Left lung (tissue), 10 donors: ENCODE data around the gene C1orf159. TPM values are rescaled to one million over a fixed set of nuclear protein-coding genes. Genes with fewer than 3 reads are reported as not detected.

Experiments used
- ATAC-seq: fragments of 200-7000 bp; cut with Tn5 transposase; one replicate; pipeline ENCODE4 v1.9.1; 2020; ENCODE audit warnings: moderate library complexity
- DNase-seq, 4 donors: peaks; one replicate each; pipeline ENCODE4 v3.0.0-alpha.2; 2013 to 2020
- H3K27ac ChIP-seq, 2 donors: fragments of 200-600 bp; sonication (generic) in 1 of 2; one replicate each; pipeline versions ENCODE4 v1.5.0 to v1.8.0; 2020 to 2021
- H3K27me3 ChIP-seq, 2 donors: fragments of 200-600 bp; sonication (generic) in 1 of 2; one replicate each; pipeline versions ENCODE4 v1.5.0 to v1.8.0; 2020 to 2021
- H3K36me3 ChIP-seq, 2 donors: fragments of 200-600 bp; sonication (generic) in 1 of 2; one replicate each; pipeline versions ENCODE4 v1.5.0 to v1.8.0; 2020 to 2021
- H3K4me1 ChIP-seq, 2 donors: fragments of 200-600 bp; one replicate each; pipeline ENCODE4 v1.8.0; 2021
- H3K4me3 ChIP-seq, 2 donors: fragments of 200-600 bp; sonication (generic) in 1 of 2; one replicate each; pipeline versions ENCODE4 v1.5.0 to v1.8.0; 2020 to 2021; ENCODE audit warnings: mild to moderate bottlenecking in 1 of 2
- H3K9me3 ChIP-seq, 2 donors: fragments of 200-600 bp; sonication (generic) in 1 of 2; one replicate each; pipeline versions ENCODE4 v1.5.0 to v1.8.0; 2020 to 2021
- CTCF ChIP-seq, 2 donors: fragments of 200-600 bp; sonication (generic) in 1 of 2; IDR thresholded peaks; one replicate each; pipeline versions ENCODE4 v1.5.0 to v1.8.0; 2021; ENCODE audit warnings: antibody characterized with exemption in 2 of 2
- intact Hi-C, 2 donors: fragments of 100-400 bp; cut with DNase I; formaldehyde crosslinking; loops; one replicate each; pipeline versions ENCODE4 v1.11.2 to v1.14.2; 2022
- polyA plus RNA-seq, 6 donors: library from polyadenylated mRNA; unstranded; fragments of 120-200 nt; gene quantifications; one replicate each; pipeline ENCODE4 v1.2.1, GENCODE V29; 2013; ENCODE audit not compliant: insufficient read length in 6 of 6
- total RNA-seq, 2 donors: library from RNA; stranded (reverse); fragmentation: NEBNext Ultra II Directional; extraction: Animal tissue kit (Norgen Biotek cat#: 25700); gene quantifications; one replicate each; pipeline ENCODE4 v1.2.1, GENCODE V29; 2021
- donor health status: DM: no; HTN: yes; CAD: no.
- donor health status: DM: no; HTN: no; CAD: no.

C1orf159 gene
- total and polyA plus RNA-seq, 8 donors: 7.7 to 16.0 (median 10.1) TPM

- peak; percentile 86 for ATAC-seq
- TF ChIP-seq CTCF (IDR thresholded peaks at IDR 0.05): no peak
- Histone ChIP-seq H3K36me3 (no peaks in the 10 kb centered on the region), H3K9me3 (no peaks in the 10 kb centered on the region), H3K27ac (peak within 1 kb of the TSS in 1 of 2 donors; percentile 57), H3K4me3 (peak within 1 kb of the TSS in 1 of 2 donors; percentile 23), H3K27me3 (peaks cover 4 to 64% of the 10 kb centered on the region in 2 donors), H3K4me1 (peaks cover 0 to 11% of the 10 kb centered on the region in 2 donors)
- intact Hi-C loops: no loop called here
- peak in 3 of 4 donors; percentile 66 to 88 (median 73) for DNase-seq
Observed at GRCh38 chr1:1073743-1074587, 41.9 kb downstream of the C1orf159 start, which contains the start of gene RNF223. Gene RNF223 (minus strand): TSS chr1:1074306. CDS start chr1:1072566, 1,740 bp downstream.

GRCh38 chr1:1072849-1073742, 42.8 kb downstream of the C1orf159 start:
- no peaks in the 10 kb centered on the region for H3K36me3 ChIP-seq
- TF ChIP-seq CTCF (IDR thresholded peaks at IDR 0.05): no peak
- no peak for ATAC-seq
- peaks cover 4 to 72% of the 10 kb centered on the region in 2 donors for H3K27me3 ChIP-seq
- peak overlapping the region in 1 of 2 donors; percentile 57 for H3K27ac ChIP-seq
- H3K9me3 ChIP-seq: no peaks in the 10 kb centered on the region
- peak in 1 of 4 donors; percentile 76 for DNase-seq
- intact Hi-C loops: no loop called here
- peak overlapping the region in 1 of 2 donors; percentile 23 for H3K4me3 ChIP-seq
- peaks cover 4 to 19% of the 10 kb centered on the region in 2 donors for H3K4me1 ChIP-seq

GRCh38 chr1:1072299-1072848, 43.5 kb downstream of the C1orf159 start:
- DNase-seq (peak in 1 of 4 donors; percentile 78), ATAC-seq (no peak)
- intact Hi-C loops: no loop called here
- Histone ChIP-seq H3K36me3 (no peaks in the 10 kb centered on the region), H3K9me3 (no peaks in the 10 kb centered on the region), H3K4me1 (peaks cover 4 to 20% of the 10 kb centered on the region in 2 donors), H3K4me3 (no peak overlapping the region), H3K27ac (no peak overlapping the region), H3K27me3 (peaks cover 4 to 79% of the 10 kb centered on the region in 2 donors)
- TF ChIP-seq CTCF (IDR thresholded peaks at IDR 0.05): no peak

- TF ChIP-seq CTCF (IDR thresholded peaks at IDR 0.05): no peak
Observed at GRCh38 chr1:1071486-1072298, 44.2 kb downstream of the C1orf159 start.

More at GRCh38 chr1:1071486-1072298, 44.2 kb downstream of the C1orf159 start:
- H3K36me3 ChIP-seq: no peaks in the 10 kb centered on the region
- ATAC-seq: no peak
- H3K9me3 ChIP-seq: no peaks in the 10 kb centered on the region
- no peak overlapping the region for H3K4me3 ChIP-seq
- peak in 1 of 4 donors; percentile 81 for DNase-seq
- peaks cover 4 to 86% of the 10 kb centered on the region in 2 donors for H3K27me3 ChIP-seq
- H3K27ac ChIP-seq: no peak overlapping the region
- intact Hi-C loops: no loop called here
- H3K4me1 ChIP-seq: peaks cover 4 to 20% of the 10 kb centered on the region in 2 donors
